GM12878 (cell line): Measurements from ENCODE around the gene NCAM1.

Experiments used
- CHD1 ChIP-seq: IDR thresholded peaks from 2 replicates; pipeline ENCODE4 v1.6.1; 2012; ENCODE audit warnings: low read depth, low read length, improper control_type of control experiment
- CREB1 ChIP-seq: IDR thresholded peaks from 2 replicates; pipeline ENCODE4 v1.6.1; 2012; ENCODE audit warnings: low read depth, mild to moderate bottlenecking, inconsistent platforms
- GATAD2B ChIP-seq: fragments of 450-650 bp; conservative IDR thresholded peaks from 2 replicates; pipeline ENCODE4 v1.6.1; 2017; ENCODE audit warnings: low read depth, mild to moderate bottlenecking, moderate library complexity
- KDM1A ChIP-seq: fragments of 200-600 bp; sonication (generic); IDR thresholded peaks from 2 replicates; pipeline ENCODE4 v1.6.1; 2016; ENCODE audit warnings: borderline replicate concordance
- NR2C2 ChIP-seq: IDR thresholded peaks from 2 replicates; pipeline ENCODE4 v1.6.1; 2011; ENCODE audit warnings: borderline replicate concordance, low read depth; ENCODE audit not compliant: control insufficient read depth, insufficient read length
- POLR2AphosphoS5 ChIP-seq: IDR thresholded peaks from 2 replicates; pipeline ENCODE4 v1.6.1; 2011; ENCODE audit warnings: mild to moderate bottlenecking, low read length, inconsistent platforms
- SUZ12 ChIP-seq: fragments of 200-600 bp; sonication (generic); IDR thresholded peaks from one replicate; pipeline ENCODE4 v1.6.1; 2018; ENCODE audit warnings: antibody characterized with exemption, mild to moderate bottlenecking; ENCODE audit not compliant: unreplicated experiment
- TAF1 ChIP-seq: IDR thresholded peaks from 2 replicates; pipeline ENCODE4 v1.6.1; 2011; ENCODE audit warnings: mild to moderate bottlenecking, low read depth, low read length, borderline replicate concordance
- ZNF274 ChIP-seq: IDR thresholded peaks from one replicate; pipeline ENCODE4 v1.8.0; 2011; ENCODE audit not compliant: insufficient read length, insufficient read depth
- TF ChIP-seq, protein P1 (sequence below), 3 experiments: IDR thresholded peaks in 2 of 3; conservative IDR thresholded peaks in 1 of 3; 2 replicates each; pipeline ENCODE4 v1.5.1; 2011; ENCODE audit warnings: low read depth in 3 of 3, low read length in 3 of 3, mild to moderate bottlenecking in 3 of 3, control low read depth in 2 of 3, moderate library complexity in 2 of 3, inconsistent platforms in 1 of 3, mixed read lengths in 1 of 3; ENCODE audit not compliant: control insufficient read depth in 2 of 3, insufficient read depth in 1 of 3; ENCODE audit errors: extremely low read depth in 1 of 3

DNA sequence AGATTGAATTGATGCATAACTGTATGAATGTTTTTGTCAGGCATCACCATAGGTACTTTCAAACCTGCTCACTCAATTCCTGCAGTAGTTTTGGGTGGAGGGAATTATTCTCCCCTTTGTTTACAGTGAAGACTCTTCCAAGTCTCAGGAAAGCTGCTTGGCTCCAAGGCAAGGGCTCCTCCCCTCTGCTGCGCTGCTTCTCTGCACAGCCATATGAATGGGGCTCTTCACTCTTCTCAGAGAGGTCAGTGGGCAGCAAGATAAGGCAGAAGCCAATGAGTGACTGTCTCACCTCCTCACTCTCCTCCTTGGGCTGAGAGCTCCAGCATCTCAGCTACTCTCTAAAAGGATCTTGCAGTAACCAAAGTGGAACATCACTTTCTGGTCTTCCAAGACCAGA, 187.4 kb downstream of the NCAM1 start:
- TF ChIP-seq, protein P1, sequence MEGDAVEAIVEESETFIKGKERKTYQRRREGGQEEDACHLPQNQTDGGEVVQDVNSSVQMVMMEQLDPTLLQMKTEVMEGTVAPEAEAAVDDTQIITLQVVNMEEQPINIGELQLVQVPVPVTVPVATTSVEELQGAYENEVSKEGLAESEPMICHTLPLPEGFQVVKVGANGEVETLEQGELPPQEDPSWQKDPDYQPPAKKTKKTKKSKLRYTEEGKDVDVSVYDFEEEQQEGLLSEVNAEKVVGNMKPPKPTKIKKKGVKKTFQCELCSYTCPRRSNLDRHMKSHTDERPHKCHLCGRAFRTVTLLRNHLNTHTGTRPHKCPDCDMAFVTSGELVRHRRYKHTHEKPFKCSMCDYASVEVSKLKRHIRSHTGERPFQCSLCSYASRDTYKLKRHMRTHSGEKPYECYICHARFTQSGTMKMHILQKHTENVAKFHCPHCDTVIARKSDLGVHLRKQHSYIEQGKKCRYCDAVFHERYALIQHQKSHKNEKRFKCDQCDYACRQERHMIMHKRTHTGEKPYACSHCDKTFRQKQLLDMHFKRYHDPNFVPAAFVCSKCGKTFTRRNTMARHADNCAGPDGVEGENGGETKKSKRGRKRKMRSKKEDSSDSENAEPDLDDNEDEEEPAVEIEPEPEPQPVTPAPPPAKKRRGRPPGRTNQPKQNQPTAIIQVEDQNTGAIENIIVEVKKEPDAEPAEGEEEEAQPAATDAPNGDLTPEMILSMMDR (IDR thresholded peaks at IDR 0.05 in 2 of 3, conservative IDR thresholded peaks at IDR 0.05 in 1 of 3; ENCODE audit: control insufficient read depth in 2 of 3, extremely low read depth in 1 of 3, insufficient read depth in 1 of 3, low read depth in 3 of 3, low read length in 3 of 3), result no peak
- TF ChIP-seq TAF1 (no peak), GATAD2B (no peak), SUZ12 (no peak), CHD1 (no peak), ZNF274 (no peak), KDM1A (no peak), POLR2AphosphoS5 (no peak), CREB1 (no peak), NR2C2 (no peak)
